ENCODE data around the gene RAB6B. TPM values are rescaled to one million over a fixed set of nuclear protein-coding genes. Genes with fewer than 3 reads are reported as not detected.
A peak's percentile ranks its signal among the peaks of the same experiment; 100 is the strongest.

Gene RAB6B
- polyA plus RNA-seq, 1 experiment = 2.2 TPM

GRCh38 chr3:133930341-133930933 lies 34.8 kb upstream of the RAB6B start:
- H3K9me3 ChIP-seq (ENCODE audit: control insufficient read depth, insufficient read depth, low read length) = no peaks in the 10 kb centered on the region
- no peak overlapping the region for H3K4me3 ChIP-seq (ENCODE audit: low read depth, low read length)
- DNase-seq (ENCODE audit: low read depth, low spot score) = no peak
- no peak overlapping the region for H3K27ac ChIP-seq (ENCODE audit: low read depth, low read length)
- peak; percentile 86 for TF ChIP-seq CTCF (IDR thresholded peaks at IDR 0.05; ENCODE audit: low read depth, low read length)
- POLR2A ChIA-PET = no interaction called here
- CTCF ChIA-PET = interaction anchor here (0.6 to 7.8 kb wide), 36 partner anchors 10 to 1199 kb away, joined by 3 to 227 read pairs (median 4); no protein-coding TSS in a partner anchor
- H3K27me3 ChIP-seq (ENCODE audit: control insufficient read depth, insufficient read depth, low read length) = no peaks in the 10 kb centered on the region

DNA sequence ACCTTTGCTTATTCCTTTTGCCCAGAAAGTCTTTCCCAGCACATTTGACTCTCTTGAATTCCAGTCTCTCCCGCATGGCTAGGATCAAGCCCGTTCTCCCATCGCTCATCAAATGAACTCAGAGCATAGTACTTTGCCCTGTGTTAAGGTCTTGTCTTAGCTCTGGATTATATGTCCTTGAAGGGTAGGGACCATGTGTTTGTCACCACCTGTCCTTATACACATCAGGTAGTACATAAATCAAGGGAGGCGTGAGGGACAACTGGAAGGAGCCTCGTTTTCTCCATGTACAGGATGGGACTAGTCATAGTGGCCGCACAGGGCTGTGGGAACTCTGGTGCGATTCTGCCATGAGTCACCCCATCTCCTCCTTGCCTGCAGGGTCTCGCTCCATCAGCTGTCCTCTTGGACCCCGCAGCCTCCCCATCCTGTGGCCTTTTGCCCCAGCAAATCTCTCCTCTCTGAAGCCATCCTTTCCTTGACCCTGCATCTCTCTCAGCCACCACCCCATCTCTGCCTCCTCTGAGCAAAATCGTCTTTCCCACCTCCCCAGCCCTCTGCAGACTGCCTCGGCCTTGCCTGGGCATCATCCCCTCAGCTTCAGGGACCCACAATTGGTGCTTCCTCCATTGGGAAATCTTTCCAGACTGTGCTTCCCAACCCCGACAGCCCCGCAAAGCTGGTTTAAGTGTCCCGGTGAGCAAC lies 33.4 kb upstream of the RAB6B start:
- CTCF ChIA-PET = interaction anchor here (0.5 to 7.8 kb wide), 21 partner anchors 10 to 1198 kb away, joined by 3 to 227 read pairs (median 4); no protein-coding TSS in a partner anchor
- POLR2A ChIA-PET = no interaction called here
- H3K27me3 ChIP-seq (ENCODE audit: control insufficient read depth, insufficient read depth, low read length) = no peaks in the 10 kb centered on the region
- no peak overlapping the region for H3K27ac ChIP-seq (ENCODE audit: low read depth, low read length)
- no peaks in the 10 kb centered on the region for H3K9me3 ChIP-seq (ENCODE audit: control insufficient read depth, insufficient read depth, low read length)
- no peak for DNase-seq (ENCODE audit: low read depth, low spot score)
- H3K4me3 ChIP-seq (ENCODE audit: low read depth, low read length) = no peak overlapping the region
- TF ChIP-seq CTCF (IDR thresholded peaks at IDR 0.05; ENCODE audit: low read depth, low read length) = no peak

DNA sequence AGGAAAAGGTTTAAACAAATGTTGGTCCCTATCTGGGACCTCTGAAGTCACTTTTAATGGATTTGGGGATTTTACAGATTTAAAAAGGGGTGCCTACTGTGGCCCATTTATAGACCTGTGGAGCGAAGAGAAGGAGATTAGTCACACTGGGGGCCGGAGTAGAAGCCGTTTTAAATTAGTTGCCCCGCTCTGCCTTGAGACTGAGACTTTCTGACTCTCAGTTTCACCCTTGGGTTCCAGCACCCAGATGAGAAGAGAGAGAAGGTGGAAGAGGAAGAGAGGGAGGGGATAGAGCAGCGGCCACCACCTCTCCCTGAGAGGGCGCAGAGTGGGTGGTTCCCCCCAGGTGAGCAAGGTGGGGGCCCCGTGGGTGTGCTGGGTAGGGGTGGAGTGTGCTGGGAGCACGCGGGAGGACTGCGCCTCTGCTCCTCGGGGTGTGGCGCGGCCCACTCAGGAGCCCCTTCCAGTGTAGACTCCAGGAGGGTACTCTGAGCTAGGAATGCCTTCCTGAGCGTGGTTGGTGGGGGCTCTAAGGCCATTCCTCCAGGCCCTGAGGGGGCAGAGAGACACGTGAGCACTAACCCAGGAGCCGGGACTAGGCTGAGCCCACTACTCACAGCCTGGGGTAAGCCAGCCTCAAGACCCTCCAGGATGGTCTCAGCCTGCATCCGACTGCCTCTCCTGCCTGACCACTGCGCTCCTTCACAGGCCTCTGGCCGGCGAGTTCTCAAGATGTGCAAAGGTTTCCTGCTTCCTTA lies 32.6 kb upstream of the RAB6B start:
- Histone ChIP-seq H3K9me3 (ENCODE audit: control insufficient read depth, insufficient read depth, low read length) (no peaks in the 10 kb centered on the region), H3K4me3 (ENCODE audit: low read depth, low read length) (no peak overlapping the region; the same call in 1 of the 2 replicates), H3K27ac (ENCODE audit: low read depth, low read length) (no peak overlapping the region), H3K27me3 (ENCODE audit: control insufficient read depth, insufficient read depth, low read length) (no peaks in the 10 kb centered on the region)
- ChIA-PET POLR2A (no interaction called here), CTCF (interaction anchor here (0.5 to 7.8 kb wide), 17 partner anchors 9 to 440 kb away, joined by 3 to 227 read pairs (median 4); no protein-coding TSS in a partner anchor)
- DNase-seq (ENCODE audit: low read depth, low spot score) = no peak
- TF ChIP-seq CTCF (IDR thresholded peaks at IDR 0.05; ENCODE audit: low read depth, low read length) = no peak

DNA sequence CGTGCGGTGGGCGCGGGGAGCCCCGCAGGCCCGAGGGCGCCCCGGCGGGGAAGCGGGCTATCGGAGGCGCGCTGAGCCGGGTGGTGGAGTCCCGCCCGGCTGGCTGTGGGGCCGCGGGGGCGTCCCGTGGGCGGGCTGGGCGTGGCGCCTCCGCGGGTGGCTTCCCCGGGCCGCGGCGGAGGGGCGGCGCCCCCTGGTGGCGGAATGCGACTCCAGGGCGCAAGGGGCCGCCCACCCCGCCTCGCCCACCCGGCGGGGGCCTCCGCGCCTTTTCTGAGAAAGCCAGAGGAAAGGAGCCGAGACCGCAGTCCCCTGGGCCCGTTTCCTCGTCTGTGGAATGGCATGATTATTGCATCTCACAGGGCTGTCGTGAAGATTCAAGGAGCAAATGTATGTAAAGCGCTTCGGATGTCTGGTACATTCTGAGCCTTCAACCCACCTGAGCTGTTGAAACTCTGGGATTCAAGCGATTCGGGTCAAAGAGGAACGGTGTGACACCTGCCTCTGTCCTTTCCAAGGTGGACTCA lies 31.9 kb upstream of the RAB6B start:
- H3K9me3 ChIP-seq (ENCODE audit: control insufficient read depth, insufficient read depth, low read length) = no peaks in the 10 kb centered on the region
- POLR2A ChIA-PET = no interaction called here
- no peak overlapping the region for H3K27ac ChIP-seq (ENCODE audit: low read depth, low read length)
- no peaks in the 10 kb centered on the region for H3K27me3 ChIP-seq (ENCODE audit: control insufficient read depth, insufficient read depth, low read length)
- DNase-seq (ENCODE audit: low read depth, low spot score) = no peak
- CTCF ChIA-PET = interaction anchor here (0.5 to 7.8 kb wide), 14 partner anchors 8 to 328 kb away, joined by 3 to 227 read pairs (median 4); no protein-coding TSS in a partner anchor
- peak overlapping the region; percentile 56 for H3K4me3 ChIP-seq (ENCODE audit: low read depth, low read length)
- peak; percentile 55 for TF ChIP-seq CTCF (IDR thresholded peaks at IDR 0.05; ENCODE audit: low read depth, low read length)
